ENCODE data around the gene C1R.

The C1R gene

DNA sequence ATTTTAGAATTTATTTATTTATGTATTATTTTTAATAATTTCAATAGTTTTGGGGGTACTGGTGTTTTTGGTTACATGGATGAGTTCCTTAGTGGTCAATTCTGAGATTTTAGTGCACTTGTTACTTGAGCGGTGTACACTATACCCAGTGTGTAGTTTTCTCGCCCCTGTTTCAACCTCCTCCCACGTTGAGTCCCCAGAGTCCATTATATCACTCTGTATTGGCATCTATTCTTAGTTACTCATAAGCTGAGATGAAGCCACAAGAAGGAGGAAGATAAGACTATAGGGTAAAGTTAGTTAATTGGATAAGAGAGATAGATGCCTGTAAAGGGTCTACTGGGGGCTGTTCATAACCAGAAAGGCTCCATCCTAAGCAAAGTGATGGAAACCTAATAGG, 27.7 kb downstream of the C1R start:
- DNase-seq (ENCODE audit: low read depth), result no peak
- TF ChIP-seq, protein P1, sequence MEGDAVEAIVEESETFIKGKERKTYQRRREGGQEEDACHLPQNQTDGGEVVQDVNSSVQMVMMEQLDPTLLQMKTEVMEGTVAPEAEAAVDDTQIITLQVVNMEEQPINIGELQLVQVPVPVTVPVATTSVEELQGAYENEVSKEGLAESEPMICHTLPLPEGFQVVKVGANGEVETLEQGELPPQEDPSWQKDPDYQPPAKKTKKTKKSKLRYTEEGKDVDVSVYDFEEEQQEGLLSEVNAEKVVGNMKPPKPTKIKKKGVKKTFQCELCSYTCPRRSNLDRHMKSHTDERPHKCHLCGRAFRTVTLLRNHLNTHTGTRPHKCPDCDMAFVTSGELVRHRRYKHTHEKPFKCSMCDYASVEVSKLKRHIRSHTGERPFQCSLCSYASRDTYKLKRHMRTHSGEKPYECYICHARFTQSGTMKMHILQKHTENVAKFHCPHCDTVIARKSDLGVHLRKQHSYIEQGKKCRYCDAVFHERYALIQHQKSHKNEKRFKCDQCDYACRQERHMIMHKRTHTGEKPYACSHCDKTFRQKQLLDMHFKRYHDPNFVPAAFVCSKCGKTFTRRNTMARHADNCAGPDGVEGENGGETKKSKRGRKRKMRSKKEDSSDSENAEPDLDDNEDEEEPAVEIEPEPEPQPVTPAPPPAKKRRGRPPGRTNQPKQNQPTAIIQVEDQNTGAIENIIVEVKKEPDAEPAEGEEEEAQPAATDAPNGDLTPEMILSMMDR (IDR thresholded peaks at IDR 0.05; ENCODE audit: control insufficient read depth, extremely low read depth, insufficient read depth), result no peak
- no peak overlapping the region for H3K4me3 ChIP-seq (ENCODE audit: low read depth, low read length)

DNA sequence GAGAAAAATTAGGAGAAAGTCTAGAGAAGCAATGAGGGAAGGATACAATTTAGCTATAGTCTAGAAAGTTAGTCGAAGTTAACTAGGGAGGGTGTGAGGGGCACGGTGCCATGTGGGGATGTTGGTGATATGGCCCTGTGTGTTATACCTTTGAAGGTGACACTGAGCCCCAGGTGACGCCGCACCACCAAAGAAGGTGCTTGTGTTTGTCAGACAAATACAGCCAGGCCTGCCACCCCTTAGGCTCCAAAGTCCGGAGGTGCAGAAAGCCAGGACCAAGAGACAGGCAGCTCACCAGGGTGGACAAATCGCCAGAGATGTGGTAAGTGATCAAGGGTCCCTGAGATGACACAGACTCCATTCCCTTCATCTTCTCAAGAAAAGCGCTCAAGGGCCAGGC, 30.6 kb downstream of the C1R start:
- H3K4me3 ChIP-seq (ENCODE audit: low read depth, low read length), result no peak overlapping the region
- DNase-seq (ENCODE audit: low read depth), result no peak
- TF ChIP-seq, protein P1 (IDR thresholded peaks at IDR 0.05; ENCODE audit: control insufficient read depth, extremely low read depth, insufficient read depth), result no peak

DNA sequence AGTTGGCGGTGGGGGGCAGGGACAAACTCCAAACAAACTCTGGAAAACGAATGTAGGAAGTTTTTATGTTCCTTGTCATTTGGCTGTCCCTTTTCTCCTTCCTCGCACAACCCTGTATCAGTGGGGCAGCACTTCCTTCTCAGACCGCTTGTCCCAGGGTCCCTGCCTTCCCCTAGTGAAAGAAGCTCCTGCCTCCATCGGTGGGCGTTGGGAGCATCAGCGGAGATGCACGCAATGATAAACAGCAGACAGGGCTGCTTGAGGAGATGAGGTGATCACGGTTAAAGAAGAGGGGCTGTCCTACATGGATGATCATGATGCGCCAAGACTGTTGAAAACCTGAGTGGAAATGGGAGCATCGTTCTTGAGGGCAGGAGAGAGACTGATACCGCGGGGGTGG, 31.1 kb downstream of the C1R start:
- no peak for DNase-seq (ENCODE audit: low read depth)
- no peak overlapping the region for H3K4me3 ChIP-seq (ENCODE audit: low read depth, low read length)
- TF ChIP-seq, protein P1 (IDR thresholded peaks at IDR 0.05; ENCODE audit: control insufficient read depth, extremely low read depth, insufficient read depth), result no peak

DNA sequence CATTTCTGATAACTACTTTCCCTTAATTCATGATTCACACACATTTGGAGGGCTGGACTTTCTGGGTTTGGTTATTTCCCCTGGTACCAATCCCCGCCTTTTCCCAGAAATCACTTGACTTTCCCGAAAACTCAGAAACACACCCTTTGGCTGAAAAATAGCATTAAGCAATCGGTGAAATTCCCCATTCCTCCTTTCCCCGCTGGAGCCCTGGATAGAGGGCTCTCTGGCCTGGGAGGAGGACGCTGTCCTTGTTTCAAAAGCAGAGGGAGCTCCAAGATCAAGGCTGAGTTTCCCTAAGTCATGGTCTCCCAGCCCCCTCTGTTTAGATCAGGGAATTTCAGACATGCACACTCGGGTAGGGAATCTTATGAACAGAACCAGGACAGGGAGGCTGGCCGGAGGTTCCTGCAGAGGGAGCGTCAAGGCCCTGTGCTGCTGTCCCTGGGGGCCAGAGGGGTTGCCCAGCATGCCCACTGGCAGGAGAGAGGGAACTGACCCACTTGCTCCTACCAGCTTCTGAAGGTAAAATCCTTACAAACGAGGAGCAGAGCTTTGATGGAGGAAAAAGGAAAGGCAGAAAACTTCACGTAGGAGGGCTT, 31.8 kb downstream of the C1R start, which contains the start of gene C1S:
C1S (plus strand) TSS at position 366 of the 602 bp plus-strand sequence. CDS start 1,195 bp downstream, outside the sequence.
- TF ChIP-seq, protein P1 (IDR thresholded peaks at IDR 0.05; ENCODE audit: control insufficient read depth, extremely low read depth, insufficient read depth), result 0 out of 2 replicates have a peak, but pooled peaks have one; percentile 13
- DNase-seq (ENCODE audit: low read depth), result no peak
- no peak within 1 kb of the TSS for H3K4me3 ChIP-seq (ENCODE audit: low read depth, low read length)

DNA sequence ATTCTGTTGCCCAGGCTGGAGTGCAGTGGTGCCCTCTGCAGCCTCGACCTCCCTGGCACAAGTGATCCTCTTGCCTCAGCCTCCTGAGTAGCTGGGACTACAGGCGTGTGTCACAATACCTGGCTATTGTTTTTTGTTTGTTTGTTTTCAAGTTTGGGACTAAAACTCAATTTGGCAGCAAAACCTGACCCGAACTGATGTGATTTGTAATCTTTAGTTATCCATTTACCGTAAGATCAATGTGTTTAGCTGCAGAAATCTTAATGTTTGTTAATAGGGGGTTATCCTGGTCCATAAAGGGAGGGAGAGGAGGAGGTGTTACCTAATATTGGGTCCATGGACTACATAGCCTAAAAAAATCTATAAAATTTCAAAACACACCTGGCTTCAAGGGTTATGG, 32.5 kb downstream of the C1R start:
- TF ChIP-seq, protein P1 (IDR thresholded peaks at IDR 0.05; ENCODE audit: control insufficient read depth, extremely low read depth, insufficient read depth), result no peak
- no peak overlapping the region for H3K4me3 ChIP-seq (ENCODE audit: low read depth, low read length)
- no peak for DNase-seq (ENCODE audit: low read depth)

DNA sequence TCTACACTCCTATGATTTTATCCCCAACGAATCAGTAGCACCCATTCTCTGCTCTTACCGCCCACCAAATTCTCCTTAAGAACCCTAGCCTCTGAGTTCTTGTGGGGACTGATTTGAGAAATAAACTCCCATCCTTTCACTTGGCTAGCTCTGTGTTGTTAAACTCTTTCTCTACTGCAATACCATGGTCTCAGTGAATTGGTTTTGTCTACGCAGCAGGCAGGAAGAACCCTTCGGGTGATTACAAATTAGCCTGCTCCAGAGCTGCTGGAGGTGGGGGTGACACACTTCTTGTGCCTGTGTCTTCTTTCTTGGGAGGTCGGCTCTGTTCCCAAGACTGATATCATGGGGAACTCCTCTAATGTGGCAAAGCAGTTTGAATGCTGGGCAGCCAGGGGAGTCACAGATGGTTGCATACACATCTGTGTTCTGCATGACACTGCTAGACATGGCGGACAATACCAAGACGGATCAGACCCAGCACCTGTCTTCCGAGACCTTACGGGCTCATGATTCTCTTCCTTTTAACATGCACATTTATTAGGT, 33.3 kb downstream of the C1R start:
- TF ChIP-seq, protein P1 (IDR thresholded peaks at IDR 0.05; ENCODE audit: control insufficient read depth, extremely low read depth, insufficient read depth), result no peak
- no peak overlapping the region for H3K4me3 ChIP-seq (ENCODE audit: low read depth, low read length)
- no peak for DNase-seq (ENCODE audit: low read depth)

Data from LNCaP clone FGC (cell line).